ENCODE data around the gene OTOP3. TPM values are rescaled to one million over a fixed set of nuclear protein-coding genes. Genes with fewer than 3 reads are reported as not detected.

Gene OTOP3
- total RNA-seq, 1 donor from 2014 or later = not detected

DNA sequence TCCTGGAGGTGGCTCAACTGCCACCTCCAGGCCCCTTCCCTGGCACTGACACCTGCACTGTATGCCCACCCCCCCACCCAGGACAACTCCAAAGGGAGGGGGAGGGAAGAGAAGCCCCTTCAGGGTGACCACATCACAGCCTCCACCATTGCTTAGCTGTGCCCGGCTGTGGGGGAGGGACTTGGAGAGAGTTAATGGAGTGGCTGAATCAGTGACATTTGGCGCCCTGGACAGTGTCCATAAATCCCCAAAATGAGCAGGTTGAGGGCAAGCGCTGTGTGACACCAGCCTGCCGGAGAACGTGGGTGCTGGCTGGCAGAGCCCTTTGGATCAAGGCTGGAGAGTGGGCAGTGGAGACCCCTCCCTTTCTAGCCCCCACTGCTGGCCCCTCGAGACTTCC lies 13.5 kb upstream of the OTOP3 start:
- TF ChIP-seq CTCF (conservative IDR thresholded peaks at IDR 0.05; ENCODE audit: low read depth, low read length) = no peak
- H3K4me3 ChIP-seq (ENCODE audit: low read depth, low read length) = no peak overlapping the region
- no peak for DNase-seq (ENCODE audit: low read depth)

- peak within 1 kb of the TSS; percentile 40 for H3K4me3 ChIP-seq (ENCODE audit: low read depth, low read length)
- no peak for TF ChIP-seq CTCF (conservative IDR thresholded peaks at IDR 0.05; ENCODE audit: low read depth, low read length)
- no peak for DNase-seq (ENCODE audit: low read depth)
Measured at GRCh38 chr17:74922694-74923537, 12.8 kb upstream of the OTOP3 start, which contains the start of gene USH1G. Gene USH1G (minus strand): TSS chr17:74923255. CDS start chr17:74923073, 182 bp downstream.

DNA sequence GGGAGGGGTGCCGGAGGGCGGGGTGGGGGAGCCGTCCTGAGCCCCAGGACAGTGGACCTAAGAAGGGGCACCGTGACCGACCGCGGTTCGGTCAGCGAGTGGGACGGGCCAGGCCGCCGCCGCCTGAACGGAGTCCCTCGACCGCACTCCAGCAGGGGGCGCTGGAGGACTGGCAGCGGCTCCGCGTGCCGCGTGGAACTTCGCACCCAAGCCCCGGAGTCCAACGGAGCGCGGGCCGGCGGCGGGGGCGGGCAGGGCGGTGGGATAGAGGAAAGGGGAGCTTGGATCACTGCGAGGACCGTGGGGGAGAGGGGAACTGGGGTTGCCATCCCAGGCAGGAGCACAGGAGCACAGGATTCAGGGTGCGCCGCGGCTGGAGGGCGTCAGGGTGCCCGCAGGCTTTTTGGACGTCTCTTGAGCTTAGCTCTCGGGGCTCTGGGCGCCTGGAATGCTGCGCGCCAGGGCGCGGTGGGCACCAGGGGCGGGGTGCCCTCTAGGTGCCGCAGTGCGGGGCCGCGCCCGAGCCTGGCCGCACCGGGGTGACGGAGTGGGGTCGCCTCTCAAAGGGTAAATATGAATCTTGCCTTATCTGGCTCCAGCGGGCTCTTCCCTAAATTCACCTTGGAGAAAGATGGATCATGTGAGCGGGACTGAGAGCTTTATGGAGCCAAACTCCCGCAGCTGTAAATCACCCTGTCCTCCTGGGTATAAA lies 12.0 kb upstream of the OTOP3 start:
- TF ChIP-seq CTCF (conservative IDR thresholded peaks at IDR 0.05; ENCODE audit: low read depth, low read length) = peak; percentile 61
- H3K4me3 ChIP-seq (ENCODE audit: low read depth, low read length) = peak overlapping the region; percentile 40
- DNase-seq (ENCODE audit: low read depth) = no peak

DNA sequence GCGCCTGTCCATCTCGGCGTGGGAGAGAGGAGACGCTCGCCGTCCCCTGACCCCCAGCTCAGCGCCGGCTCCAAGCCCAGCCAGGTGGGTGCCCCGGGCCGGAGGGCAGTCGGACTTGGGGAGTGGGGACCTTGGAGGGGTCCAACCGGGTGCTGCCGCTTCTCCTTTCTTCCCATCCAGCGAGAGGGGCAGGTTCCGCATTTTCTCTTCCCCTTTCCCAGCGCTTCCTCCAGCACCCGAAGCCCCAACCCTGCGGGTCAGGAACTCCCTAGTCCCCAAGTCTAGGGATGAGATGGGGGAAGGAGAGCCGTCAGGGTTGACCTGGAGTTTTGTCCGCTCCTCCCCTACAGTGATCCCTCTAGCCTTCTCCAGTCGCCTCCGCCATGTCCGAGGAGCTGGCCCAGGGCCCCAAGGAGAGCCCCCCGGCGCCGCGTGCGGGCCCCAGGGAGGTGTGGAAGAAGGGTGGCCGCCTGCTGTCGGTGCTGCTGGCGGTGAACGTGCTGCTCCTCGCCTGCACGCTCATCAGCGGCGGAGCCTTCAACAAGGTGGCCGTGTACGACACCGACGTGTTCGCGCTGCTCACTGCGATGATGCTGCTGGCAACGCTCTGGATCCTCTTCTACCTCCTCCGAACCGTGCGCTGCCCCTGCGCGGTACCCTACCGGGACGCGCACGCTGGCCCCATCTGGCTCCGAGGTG lies 11.3 kb upstream of the OTOP3 start, which contains the start of gene OTOP2:
TSS of gene OTOP2 (plus strand) at position 24 of the 699 bp plus-strand sequence. CDS start at position 384, 360 bp downstream.
- peak within 1 kb of the TSS; percentile 40 for H3K4me3 ChIP-seq (ENCODE audit: low read depth, low read length)
- TF ChIP-seq CTCF (conservative IDR thresholded peaks at IDR 0.05; ENCODE audit: low read depth, low read length) = no peak
- DNase-seq (ENCODE audit: low read depth) = no peak

- no peak for DNase-seq (ENCODE audit: low read depth)
- H3K4me3 ChIP-seq (ENCODE audit: low read depth, low read length) = no peak overlapping the region
- no peak for TF ChIP-seq CTCF (conservative IDR thresholded peaks at IDR 0.05; ENCODE audit: low read depth, low read length)
Measured at GRCh38 chr17:74925242-74925641, 10.5 kb upstream of the OTOP3 start.

GRCh38 chr17:74928786-74929185 lies 6.9 kb upstream of the OTOP3 start:
- DNase-seq (ENCODE audit: low read depth) = no peak
- TF ChIP-seq CTCF (conservative IDR thresholded peaks at IDR 0.05; ENCODE audit: low read depth, low read length) = no peak

More at GRCh38 chr17:74928786-74929185, 6.9 kb upstream of the OTOP3 start:
- H3K4me3 ChIP-seq (ENCODE audit: low read depth, low read length) = no peak overlapping the region
